Muscle of arm (tissue), 12 donors: ENCODE measurements around the gene PIP4K2B. TPM values are rescaled to one million over a fixed set of nuclear protein-coding genes. Genes with fewer than 3 reads are reported as not detected.
A peak's percentile ranks its signal among the peaks of the same experiment; 100 is the strongest.

ENCODE experiments used
- DNase-seq: peaks from one replicate; pipeline ENCODE4 v3.0.0-alpha.2; 2013
- polyA plus RNA-seq, 12 donors: library from polyadenylated mRNA; unstranded; fragments of 120-200 nt; gene quantifications; one replicate each; pipeline ENCODE4 v1.2.1, GENCODE V29; 2013; ENCODE audit not compliant: insufficient read length in 12 of 12

Gene PIP4K2B
- polyA plus RNA-seq, 12 donors: 56.2 to 96.9 (median 72.1) TPM

GRCh38 chr17:38746849-38747462, 52.4 kb downstream of the PIP4K2B start:
- DNase-seq: no peak

GRCh38 chr17:38746004-38746848, 53.1 kb downstream of the PIP4K2B start:
- DNase-seq: no peak

GRCh38 chr17:38745545-38745944, 53.8 kb downstream of the PIP4K2B start:
- no peak for DNase-seq

- DNase-seq: no peak
These were observed 55.7 kb downstream of the PIP4K2B start for GRCh38 chr17:38743556-38744171.

GRCh38 chr17:38742411-38743308, 56.7 kb downstream of the PIP4K2B start:
- peak; percentile 96 for DNase-seq

GRCh38 chr17:38741921-38742410, 57.4 kb downstream of the PIP4K2B start:
- peak; percentile 87 for DNase-seq

- DNase-seq: peak; percentile 61
These were observed 57.9 kb downstream of the PIP4K2B start for GRCh38 chr17:38741461-38741860.

GRCh38 chr17:38740806-38741205, 58.5 kb downstream of the PIP4K2B start:
- no peak for DNase-seq

- DNase-seq: no peak
These were observed 59.3 kb downstream of the PIP4K2B start for GRCh38 chr17:38740044-38740443.

GRCh38 chr17:38739305-38739704, 60.1 kb downstream of the PIP4K2B start:
- no peak for DNase-seq

- DNase-seq: no peak
These were observed 60.7 kb downstream of the PIP4K2B start for GRCh38 chr17:38738686-38739085.

GRCh38 chr17:38738007-38738662, 61.2 kb downstream of the PIP4K2B start:
- no peak for DNase-seq

GRCh38 chr17:38735161-38735997, 64.0 kb downstream of the PIP4K2B start:
- DNase-seq: no peak

GRCh38 chr17:38733982-38734973, 65.1 kb downstream of the PIP4K2B start:
- no peak for DNase-seq

- DNase-seq: no peak
These were observed 65.9 kb downstream of the PIP4K2B start for GRCh38 chr17:38733282-38733981.

- DNase-seq: no peak
These were observed 66.7 kb downstream of the PIP4K2B start for GRCh38 chr17:38732376-38733281.
